WTC11 (cell line): ENCODE measurements around the gene TREX2. TPM values are rescaled to one million over a fixed set of nuclear protein-coding genes. Genes with fewer than 3 reads are reported as not detected.
A peak's percentile ranks its signal among the peaks of the same experiment; 100 is the strongest.

Source experiments
- ATAC-seq: fragments of 200-7000 bp; cut with Tn5 transposase; 2 replicates; pipeline ENCODE4 v1.10.0; 2021; ENCODE audit warnings: mild to moderate bottlenecking, moderate library complexity
- CTCF ChIA-PET: fragments of 300-600 bp; sonication (Branson Sonifier 250); formaldehyde crosslinking; loops from one replicate; lab custom pipeline; 2021; ENCODE audit warnings: antibody characterized with exemption; lab: Charles Lee
- POLR2A ChIA-PET: fragments of 350-600 bp; sonication (Branson Sonifier 250); formaldehyde crosslinking; loops from one replicate; lab custom pipeline; 2021; ENCODE audit warnings: antibody characterized with exemption; lab: Charles Lee
- DNase-seq: peaks from one replicate; pipeline ENCODE4 v3.0.0; 2021; ENCODE audit warnings: low spot score
- H3K27ac Mint-ChIP-seq: 2 replicates; pipeline ENCODE4 v1.8.0; 2021; ENCODE audit warnings: mixed read lengths
- H3K27me3 Mint-ChIP-seq: 2 replicates; pipeline ENCODE4 v1.8.0; 2021; ENCODE audit warnings: low read depth, mild to moderate bottlenecking, moderate library complexity, mixed read lengths
- H3K36me3 Mint-ChIP-seq: 2 replicates; pipeline ENCODE4 v1.8.0; 2021; ENCODE audit warnings: mixed read lengths
- H3K4me1 Mint-ChIP-seq: 2 replicates; pipeline ENCODE4 v1.8.0; 2022; ENCODE audit warnings: mixed read lengths
- H3K4me3 Mint-ChIP-seq: 2 replicates; pipeline ENCODE4 v1.8.0; 2021; ENCODE audit warnings: mild to moderate bottlenecking, moderate library complexity, mixed read lengths
- H3K9me3 Mint-ChIP-seq: 2 replicates; pipeline ENCODE4 v1.8.0; 2021; ENCODE audit warnings: mixed read lengths
- ATF1 ChIP-seq: sonication (generic); formaldehyde crosslinking; IDR thresholded peaks from 2 replicates; pipeline ENCODE4 v1.8.1; 2023; ENCODE audit warnings: mild to moderate bottlenecking, moderate library complexity, missing genetic modification reagents
- CBFB ChIP-seq: sonication (generic); formaldehyde crosslinking; IDR thresholded peaks from 2 replicates; pipeline ENCODE4 v1.8.1; 2022; ENCODE audit warnings: mild to moderate bottlenecking, low read depth, missing genetic modification reagents
- E2F1 ChIP-seq: sonication (generic); formaldehyde crosslinking; IDR thresholded peaks from 2 replicates; pipeline ENCODE4 v1.8.0; 2022; ENCODE audit warnings: mild to moderate bottlenecking, missing genetic modification reagents
- E2F5 ChIP-seq: sonication (generic); formaldehyde crosslinking; IDR thresholded peaks from 2 replicates; pipeline ENCODE4 v1.8.1; 2022; ENCODE audit warnings: mild to moderate bottlenecking, moderate library complexity, missing genetic modification reagents
- FOXP1 ChIP-seq: sonication (generic); formaldehyde crosslinking; IDR thresholded peaks from 2 replicates; pipeline ENCODE4 v1.8.0; 2022; ENCODE audit warnings: missing genetic modification reagents, mild to moderate bottlenecking, moderate library complexity, borderline replicate concordance
- GRHL2 ChIP-seq: fragments of 250-450 bp; sonication (Bioruptor Pico); IDR thresholded peaks from 2 replicates; pipeline ENCODE4 v1.8.0; 2022; ENCODE audit warnings: mild to moderate bottlenecking, moderate library complexity; ENCODE audit not compliant: insufficient replicate concordance, severe bottlenecking
- GTF2I ChIP-seq: fragments of 250-450 bp; sonication (Bioruptor Pico); conservative IDR thresholded peaks from 2 replicates; pipeline ENCODE4 v1.4.0; 2021; ENCODE audit warnings: mild to moderate bottlenecking
- IRF1 ChIP-seq: sonication (generic); formaldehyde crosslinking; IDR thresholded peaks from 2 replicates; pipeline ENCODE4 v1.8.0; 2023; ENCODE audit warnings: missing genetic modification reagents
- MYBL2 ChIP-seq: sonication (generic); formaldehyde crosslinking; IDR thresholded peaks from 2 replicates; pipeline ENCODE4 v1.8.1; 2023; ENCODE audit warnings: mild to moderate bottlenecking, moderate library complexity, missing genetic modification reagents
- NR2C2 ChIP-seq: sonication (generic); formaldehyde crosslinking; IDR thresholded peaks from 2 replicates; pipeline ENCODE4 v1.8.0; 2022; ENCODE audit warnings: mild to moderate bottlenecking, missing genetic modification reagents
- RELA ChIP-seq: sonication (generic); formaldehyde crosslinking; IDR thresholded peaks from 2 replicates; pipeline ENCODE4 v1.8.1; 2022; ENCODE audit warnings: missing genetic modification reagents, mild to moderate bottlenecking, borderline replicate concordance
- SMAD4 ChIP-seq: sonication (generic); formaldehyde crosslinking; IDR thresholded peaks from 2 replicates; pipeline ENCODE4 v1.8.0; 2022; ENCODE audit warnings: mild to moderate bottlenecking, missing genetic modification reagents
- SOX15 ChIP-seq: fragments of 250-450 bp; sonication (Bioruptor Pico); IDR thresholded peaks from 2 replicates; pipeline ENCODE4 v1.9.0; 2021; ENCODE audit warnings: mild to moderate bottlenecking
- TP53 ChIP-seq: sonication (generic); formaldehyde crosslinking; IDR thresholded peaks from 2 replicates; pipeline ENCODE4 v1.8.1; 2023; ENCODE audit warnings: mild to moderate bottlenecking, missing genetic modification reagents
- ZBTB21 ChIP-seq: sonication (generic); formaldehyde crosslinking; IDR thresholded peaks from 2 replicates; pipeline ENCODE4 v1.8.1; 2023; ENCODE audit warnings: mild to moderate bottlenecking, missing genetic modification reagents, borderline replicate concordance
- ZNF219 ChIP-seq: sonication (generic); formaldehyde crosslinking; IDR thresholded peaks from 2 replicates; pipeline ENCODE4 v1.8.0; 2023; ENCODE audit warnings: missing genetic modification reagents, mild to moderate bottlenecking, borderline replicate concordance
- ZNF396 ChIP-seq: fragments of 250-450 bp; sonication (Bioruptor Pico); IDR thresholded peaks from 2 replicates; pipeline ENCODE4 v1.8.0; 2021; ENCODE audit warnings: mild to moderate bottlenecking, moderate library complexity, borderline replicate concordance
- ZNF532 ChIP-seq: fragments of 250-450 bp; sonication (Bioruptor Pico); IDR thresholded peaks from 2 replicates; pipeline ENCODE4 v1.9.0; 2021; ENCODE audit warnings: mild to moderate bottlenecking, borderline replicate concordance
- total RNA-seq: library from RNA; stranded (reverse); gene quantifications from 3 replicates; pipeline ENCODE4 v1.2.3, GENCODE V29; 2021
- TF ChIP-seq, protein P1 (sequence below): sonication (generic); formaldehyde crosslinking; IDR thresholded peaks from 2 replicates; pipeline ENCODE4 v1.8.1; 2022; ENCODE audit warnings: mild to moderate bottlenecking, missing genetic modification reagents, moderate library complexity, borderline replicate concordance
- TF ChIP-seq, protein P2 (sequence below): sonication (generic); formaldehyde crosslinking; conservative IDR thresholded peaks from 2 replicates; pipeline ENCODE4 v1.8.1; 2022; ENCODE audit warnings: mild to moderate bottlenecking, missing genetic modification reagents
- TF ChIP-seq, protein P3 (sequence below): sonication (generic); formaldehyde crosslinking; IDR thresholded peaks from 2 replicates; pipeline ENCODE4 v1.8.1; 2023; ENCODE audit warnings: mild to moderate bottlenecking, missing genetic modification reagents
- TF ChIP-seq, protein P4 (sequence below): fragments of 250-450 bp; sonication (Bioruptor Pico); IDR thresholded peaks from 2 replicates; pipeline ENCODE4 v1.9.0; 2021; ENCODE audit warnings: mild to moderate bottlenecking

Gene TREX2
- total RNA-seq, 1 experiment from 2014 or later, result 1.5 TPM

- TF ChIP-seq GRHL2 (CRISPR knock-in tag) (no peak), TP53 (CRISPR knock-in tag) (no peak), ZBTB21 (no peak), ATF1 (CRISPR knock-in tag) (no peak)
Observed at GRCh38 chrX:153495362-153495751, 49.5 kb upstream of the TREX2 start (continued).

GRCh38 chrX:153494541-153495361, 48.9 kb upstream of the TREX2 start, which contains the start of gene BGN:
TSS of gene BGN (plus strand) at chrX:153494980. CDS start at chrX:153504632, 9,652 bp downstream.
- CTCF ChIA-PET, result interaction anchor here (0.6 to 2.1 kb wide), 9 partner anchors 12 to 45 kb away, joined by 3 to 13 read pairs (median 5); partner anchors contain the start of gene HAUS7
- Mint-ChIP-seq H3K4me3 (peak within 1 kb of the TSS; percentile 47), H3K36me3 (no peaks in the 10 kb centered on the region), H3K27me3 (no peaks in the 10 kb centered on the region), H3K4me1 (peaks cover 8% of the 10 kb centered on the region; the same call in 1 of the 2 replicates), H3K9me3 (no peaks in the 10 kb centered on the region), H3K27ac (no peak within 1 kb of the TSS)
- TF ChIP-seq ZNF219, result no peak
- no peak for TF ChIP-seq IRF1 (CRISPR knock-in tag)
- TF ChIP-seq RELA (CRISPR knock-in tag), result no peak
- TF ChIP-seq, protein P1, sequence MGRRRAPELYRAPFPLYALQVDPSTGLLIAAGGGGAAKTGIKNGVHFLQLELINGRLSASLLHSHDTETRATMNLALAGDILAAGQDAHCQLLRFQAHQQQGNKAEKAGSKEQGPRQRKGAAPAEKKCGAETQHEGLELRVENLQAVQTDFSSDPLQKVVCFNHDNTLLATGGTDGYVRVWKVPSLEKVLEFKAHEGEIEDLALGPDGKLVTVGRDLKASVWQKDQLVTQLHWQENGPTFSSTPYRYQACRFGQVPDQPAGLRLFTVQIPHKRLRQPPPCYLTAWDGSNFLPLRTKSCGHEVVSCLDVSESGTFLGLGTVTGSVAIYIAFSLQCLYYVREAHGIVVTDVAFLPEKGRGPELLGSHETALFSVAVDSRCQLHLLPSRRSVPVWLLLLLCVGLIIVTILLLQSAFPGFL (CRISPR knock-in tag), result no peak
- TF ChIP-seq SMAD4 (CRISPR knock-in tag), result no peak
- no peak for TF ChIP-seq SOX15 (CRISPR knock-in tag)
- no peak for TF ChIP-seq ZNF532 (CRISPR knock-in tag)
- TF ChIP-seq, protein P2, sequence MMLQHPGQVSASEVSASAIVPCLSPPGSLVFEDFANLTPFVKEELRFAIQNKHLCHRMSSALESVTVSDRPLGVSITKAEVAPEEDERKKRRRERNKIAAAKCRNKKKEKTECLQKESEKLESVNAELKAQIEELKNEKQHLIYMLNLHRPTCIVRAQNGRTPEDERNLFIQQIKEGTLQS (CRISPR knock-in tag), result no peak
- POLR2A ChIA-PET, result no interaction called here
- DNase-seq, result peak; percentile 54
- peak; percentile 65 for ATAC-seq

DNA sequence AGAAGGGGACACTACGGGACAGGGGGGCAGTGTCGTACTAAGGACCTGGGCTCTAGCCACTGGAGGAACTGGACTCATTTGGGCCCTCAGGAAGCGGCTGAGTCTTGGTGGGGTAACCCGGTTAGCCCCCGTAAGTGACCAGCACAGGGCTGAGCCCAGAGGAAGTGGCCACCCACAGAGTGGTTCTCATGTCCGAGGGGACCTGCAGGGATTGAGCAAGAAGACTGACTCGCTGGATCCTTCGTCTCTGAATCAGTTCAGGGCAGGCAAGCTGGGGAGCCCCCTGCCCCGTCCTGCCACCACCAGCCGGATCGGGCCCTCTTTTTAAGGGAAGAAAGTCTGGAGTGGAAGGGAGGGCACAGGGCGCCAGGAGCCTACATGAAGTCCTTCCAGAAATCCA, 48.2 kb upstream of the TREX2 start:
- no peak overlapping the region for H3K4me3 Mint-ChIP-seq
- POLR2A ChIA-PET, result no interaction called here
- TF ChIP-seq RELA (CRISPR knock-in tag) (no peak), TP53 (CRISPR knock-in tag) (no peak), CBFB (CRISPR knock-in tag) (no peak), FOXP1 (CRISPR knock-in tag) (no peak), E2F5 (no peak), MYBL2 (CRISPR knock-in tag) (no peak), GTF2I (no peak), E2F1 (no peak), ZNF396 (CRISPR knock-in tag) (no peak), NR2C2 (CRISPR knock-in tag) (no peak)
- TF ChIP-seq, protein P3, sequence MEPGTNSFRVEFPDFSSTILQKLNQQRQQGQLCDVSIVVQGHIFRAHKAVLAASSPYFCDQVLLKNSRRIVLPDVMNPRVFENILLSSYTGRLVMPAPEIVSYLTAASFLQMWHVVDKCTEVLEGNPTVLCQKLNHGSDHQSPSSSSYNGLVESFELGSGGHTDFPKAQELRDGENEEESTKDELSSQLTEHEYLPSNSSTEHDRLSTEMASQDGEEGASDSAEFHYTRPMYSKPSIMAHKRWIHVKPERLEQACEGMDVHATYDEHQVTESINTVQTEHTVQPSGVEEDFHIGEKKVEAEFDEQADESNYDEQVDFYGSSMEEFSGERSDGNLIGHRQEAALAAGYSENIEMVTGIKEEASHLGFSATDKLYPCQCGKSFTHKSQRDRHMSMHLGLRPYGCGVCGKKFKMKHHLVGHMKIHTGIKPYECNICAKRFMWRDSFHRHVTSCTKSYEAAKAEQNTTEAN (CRISPR knock-in tag), result no peak
- TF ChIP-seq, protein P4, sequence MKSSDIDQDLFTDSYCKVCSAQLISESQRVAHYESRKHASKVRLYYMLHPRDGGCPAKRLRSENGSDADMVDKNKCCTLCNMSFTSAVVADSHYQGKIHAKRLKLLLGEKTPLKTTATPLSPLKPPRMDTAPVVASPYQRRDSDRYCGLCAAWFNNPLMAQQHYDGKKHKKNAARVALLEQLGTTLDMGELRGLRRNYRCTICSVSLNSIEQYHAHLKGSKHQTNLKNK, result no peak

More for the DNA sequence above, 48.2 kb upstream of the TREX2 start:
- peaks cover 8% of the 10 kb centered on the region; the same call in 1 of the 2 replicates for H3K4me1 Mint-ChIP-seq
- CTCF ChIA-PET, result interaction anchor here (1.0 to 2.1 kb wide), 3 partner anchors 13 to 18 kb away, joined by 4 to 8 read pairs (median 6); no protein-coding TSS in a partner anchor
- ATAC-seq (no peak), DNase-seq (no peak)
- H3K27ac Mint-ChIP-seq, result no peak overlapping the region
- H3K36me3 Mint-ChIP-seq, result no peaks in the 10 kb centered on the region
- H3K9me3 Mint-ChIP-seq, result no peaks in the 10 kb centered on the region
- no peaks in the 10 kb centered on the region for H3K27me3 Mint-ChIP-seq
